Measurements from ENCODE around the gene SCLY. TPM values are rescaled to one million over a fixed set of nuclear protein-coding genes. Genes with fewer than 3 reads are reported as not detected.

Gene SCLY
- total and polyA plus RNA-seq, 2 of the 13 experiments (the other 11 are each of a cell fraction or from before 2014, with no cell fraction given): 27.9 to 38.6 TPM

DNA sequence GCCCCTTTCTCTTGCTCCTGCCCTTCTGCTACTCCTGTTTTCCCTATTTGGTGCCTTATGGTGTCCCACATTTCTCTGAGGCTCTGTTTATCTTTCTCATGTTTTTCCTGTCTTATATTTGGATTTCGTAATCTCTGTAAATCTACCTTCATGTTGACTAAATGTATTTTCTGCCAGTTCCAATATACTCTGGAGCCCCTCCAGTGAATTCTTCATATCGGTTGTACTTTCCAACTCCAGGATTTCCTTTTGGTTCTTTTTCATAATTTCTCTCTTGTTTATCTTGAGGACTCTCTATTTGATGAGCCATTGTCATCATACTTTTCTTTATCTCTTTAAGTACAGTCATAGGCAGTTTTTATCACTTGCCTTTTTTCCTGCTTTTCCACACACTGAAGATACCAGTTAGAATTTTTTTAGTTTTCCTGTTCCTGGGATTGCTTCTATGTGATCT lies 19.1 kb downstream of the SCLY start (continued):
- no peak for TF ChIP-seq NFYB (CRISPR knock-in tag; IDR thresholded peaks at IDR 0.05)
- TF ChIP-seq NFKBIZ (CRISPR knock-in tag; IDR thresholded peaks at IDR 0.05): 0 out of 2 replicates have a peak, but pooled peaks have one; percentile 89
- no peak for TF ChIP-seq ZSCAN21 (CRISPR knock-in tag; IDR thresholded peaks at IDR 0.05; ENCODE audit: borderline replicate concordance)
- TF ChIP-seq POLR2AphosphoS5 (IDR thresholded peaks at IDR 0.05; ENCODE audit: low read depth, low read length): no peak
- TF ChIP-seq ETV6 (CRISPR knock-in tag; conservative IDR thresholded peaks at IDR 0.05): no peak; the same call in 1 of the 2 replicates
- TF ChIP-seq, protein P1, sequence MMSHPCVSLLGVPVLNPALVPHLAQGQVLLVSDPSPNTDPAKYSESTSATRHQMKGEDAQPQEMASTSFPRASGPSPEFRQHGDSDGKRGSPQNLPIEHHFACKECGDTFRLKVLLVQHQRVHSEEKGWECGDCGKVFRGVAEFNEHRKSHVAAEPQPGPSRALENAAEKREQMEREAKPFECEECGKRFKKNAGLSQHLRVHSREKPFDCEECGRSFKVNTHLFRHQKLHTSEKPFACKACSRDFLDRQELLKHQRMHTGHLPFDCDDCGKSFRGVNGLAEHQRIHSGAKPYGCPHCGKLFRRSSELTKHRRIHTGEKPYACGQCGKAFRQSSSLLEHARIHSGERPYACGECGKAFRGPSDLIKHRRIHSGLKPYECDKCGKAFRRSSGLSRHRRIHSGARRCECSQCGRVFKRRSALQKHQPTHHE (CRISPR knock-in tag; IDR thresholded peaks at IDR 0.05; ENCODE audit: borderline replicate concordance): no peak
- TF ChIP-seq, protein P2, sequence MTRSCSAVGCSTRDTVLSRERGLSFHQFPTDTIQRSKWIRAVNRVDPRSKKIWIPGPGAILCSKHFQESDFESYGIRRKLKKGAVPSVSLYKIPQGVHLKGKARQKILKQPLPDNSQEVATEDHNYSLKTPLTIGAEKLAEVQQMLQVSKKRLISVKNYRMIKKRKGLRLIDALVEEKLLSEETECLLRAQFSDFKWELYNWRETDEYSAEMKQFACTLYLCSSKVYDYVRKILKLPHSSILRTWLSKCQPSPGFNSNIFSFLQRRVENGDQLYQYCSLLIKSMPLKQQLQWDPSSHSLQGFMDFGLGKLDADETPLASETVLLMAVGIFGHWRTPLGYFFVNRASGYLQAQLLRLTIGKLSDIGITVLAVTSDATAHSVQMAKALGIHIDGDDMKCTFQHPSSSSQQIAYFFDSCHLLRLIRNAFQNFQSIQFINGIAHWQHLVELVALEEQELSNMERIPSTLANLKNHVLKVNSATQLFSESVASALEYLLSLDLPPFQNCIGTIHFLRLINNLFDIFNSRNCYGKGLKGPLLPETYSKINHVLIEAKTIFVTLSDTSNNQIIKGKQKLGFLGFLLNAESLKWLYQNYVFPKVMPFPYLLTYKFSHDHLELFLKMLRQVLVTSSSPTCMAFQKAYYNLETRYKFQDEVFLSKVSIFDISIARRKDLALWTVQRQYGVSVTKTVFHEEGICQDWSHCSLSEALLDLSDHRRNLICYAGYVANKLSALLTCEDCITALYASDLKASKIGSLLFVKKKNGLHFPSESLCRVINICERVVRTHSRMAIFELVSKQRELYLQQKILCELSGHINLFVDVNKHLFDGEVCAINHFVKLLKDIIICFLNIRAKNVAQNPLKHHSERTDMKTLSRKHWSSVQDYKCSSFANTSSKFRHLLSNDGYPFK (CRISPR knock-in tag; IDR thresholded peaks at IDR 0.05; ENCODE audit: borderline replicate concordance): no peak
- TF ChIP-seq NPAS2 (CRISPR knock-in tag; IDR thresholded peaks at IDR 0.05; ENCODE audit: borderline replicate concordance): no peak
- TF ChIP-seq, protein P3, sequence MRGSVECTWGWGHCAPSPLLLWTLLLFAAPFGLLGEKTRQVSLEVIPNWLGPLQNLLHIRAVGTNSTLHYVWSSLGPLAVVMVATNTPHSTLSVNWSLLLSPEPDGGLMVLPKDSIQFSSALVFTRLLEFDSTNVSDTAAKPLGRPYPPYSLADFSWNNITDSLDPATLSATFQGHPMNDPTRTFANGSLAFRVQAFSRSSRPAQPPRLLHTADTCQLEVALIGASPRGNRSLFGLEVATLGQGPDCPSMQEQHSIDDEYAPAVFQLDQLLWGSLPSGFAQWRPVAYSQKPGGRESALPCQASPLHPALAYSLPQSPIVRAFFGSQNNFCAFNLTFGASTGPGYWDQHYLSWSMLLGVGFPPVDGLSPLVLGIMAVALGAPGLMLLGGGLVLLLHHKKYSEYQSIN (CRISPR knock-in tag; IDR thresholded peaks at IDR 0.05; ENCODE audit: borderline replicate concordance): no peak
- TF ChIP-seq MEIS2 (CRISPR knock-in tag; IDR thresholded peaks at IDR 0.05): no peak
- TF ChIP-seq, protein P4, sequence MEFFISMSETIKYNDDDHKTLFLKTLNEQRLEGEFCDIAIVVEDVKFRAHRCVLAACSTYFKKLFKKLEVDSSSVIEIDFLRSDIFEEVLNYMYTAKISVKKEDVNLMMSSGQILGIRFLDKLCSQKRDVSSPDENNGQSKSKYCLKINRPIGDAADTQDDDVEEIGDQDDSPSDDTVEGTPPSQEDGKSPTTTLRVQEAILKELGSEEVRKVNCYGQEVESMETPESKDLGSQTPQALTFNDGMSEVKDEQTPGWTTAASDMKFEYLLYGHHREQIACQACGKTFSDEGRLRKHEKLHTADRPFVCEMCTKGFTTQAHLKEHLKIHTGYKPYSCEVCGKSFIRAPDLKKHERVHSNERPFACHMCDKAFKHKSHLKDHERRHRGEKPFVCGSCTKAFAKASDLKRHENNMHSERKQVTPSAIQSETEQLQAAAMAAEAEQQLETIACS (CRISPR knock-in tag; IDR thresholded peaks at IDR 0.05): no peak
- no peak for TF ChIP-seq SNRNP70 (IDR thresholded peaks at IDR 0.05; ENCODE audit: low read depth, low read length)
- TF ChIP-seq GABPA (IDR thresholded peaks at IDR 0.05; ENCODE audit: low read depth, low read length): no peak
- peak; percentile 72 for TF ChIP-seq GABPA (CRISPR knock-in tag; IDR thresholded peaks at IDR 0.05; ENCODE audit: low read depth)
- peak; percentile 1; the same call in 1 of the 2 replicates for TF ChIP-seq FOSL2 (CRISPR knock-in tag; IDR thresholded peaks at IDR 0.05)
- TF ChIP-seq, protein P5, sequence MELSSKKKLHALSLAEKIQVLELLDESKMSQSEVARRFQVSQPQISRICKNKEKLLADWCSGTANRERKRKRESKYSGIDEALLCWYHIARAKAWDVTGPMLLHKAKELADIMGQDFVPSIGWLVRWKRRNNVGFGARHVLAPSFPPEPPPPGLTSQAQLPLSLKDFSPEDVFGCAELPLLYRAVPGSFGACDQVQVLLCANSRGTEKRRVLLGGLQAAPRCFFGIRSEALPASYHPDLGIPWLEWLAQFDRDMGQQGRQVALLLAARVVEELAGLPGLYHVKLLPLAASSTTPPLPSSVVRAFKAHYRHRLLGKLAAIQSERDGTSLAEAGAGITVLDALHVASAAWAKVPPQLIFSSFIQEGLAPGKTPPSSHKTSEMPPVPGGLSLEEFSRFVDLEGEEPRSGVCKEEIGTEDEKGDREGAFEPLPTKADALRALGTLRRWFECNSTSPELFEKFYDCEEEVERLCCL (CRISPR knock-in tag; IDR thresholded peaks at IDR 0.05; ENCODE audit: borderline replicate concordance): no peak
- TF ChIP-seq MAZ (IDR thresholded peaks at IDR 0.05; ENCODE audit: borderline replicate concordance, low read depth, low read length): no peak
- no peak for TF ChIP-seq MAZ (CRISPR knock-in tag; IDR thresholded peaks at IDR 0.05; ENCODE audit: low read depth)
- no peak for TF ChIP-seq ZBTB42 (CRISPR knock-in tag; IDR thresholded peaks at IDR 0.05)
- no peak for TF ChIP-seq ZNF432 (CRISPR knock-in tag; IDR thresholded peaks at IDR 0.05; ENCODE audit: borderline replicate concordance)
